Measurements from ENCODE around the gene GNA14.

GNA14 gene

GRCh38 chr9:77457916-77458592, 190.1 kb downstream of the GNA14 start:
- no peaks in the 10 kb centered on the region for H3K9me3 ChIP-seq (ENCODE audit: control insufficient read depth, insufficient read depth, low read length)
- H3K4me3 ChIP-seq (ENCODE audit: low read depth, low read length): no peak overlapping the region
- H3K9ac ChIP-seq (ENCODE audit: low read depth, low read length): no peak overlapping the region
- H3K36me3 ChIP-seq (ENCODE audit: control insufficient read depth, insufficient read depth, low read length): no peaks in the 10 kb centered on the region
- H3K27me3 ChIP-seq (ENCODE audit: control insufficient read depth, insufficient read depth, low read length): no peaks in the 10 kb centered on the region
- H3K4me1 ChIP-seq (ENCODE audit: control insufficient read depth, insufficient read depth, low read length): peaks cover 31% of the 10 kb centered on the region
- no peak overlapping the region for H3K27ac ChIP-seq (ENCODE audit: low read depth, low read length)

GRCh38 chr9:77456829-77457437, 191.2 kb downstream of the GNA14 start:
- H3K36me3 ChIP-seq (ENCODE audit: control insufficient read depth, insufficient read depth, low read length): no peaks in the 10 kb centered on the region
- H3K4me1 ChIP-seq (ENCODE audit: control insufficient read depth, insufficient read depth, low read length): peaks cover 29% of the 10 kb centered on the region
- no peak overlapping the region for H3K27ac ChIP-seq (ENCODE audit: low read depth, low read length)
- no peak overlapping the region for H3K4me3 ChIP-seq (ENCODE audit: low read depth, low read length)
- H3K9me3 ChIP-seq (ENCODE audit: control insufficient read depth, insufficient read depth, low read length): no peaks in the 10 kb centered on the region
- H3K9ac ChIP-seq (ENCODE audit: low read depth, low read length): no peak overlapping the region
- no peaks in the 10 kb centered on the region for H3K27me3 ChIP-seq (ENCODE audit: control insufficient read depth, insufficient read depth, low read length)

- Histone ChIP-seq H3K36me3 (ENCODE audit: control insufficient read depth, insufficient read depth, low read length) (no peaks in the 10 kb centered on the region), H3K9ac (ENCODE audit: low read depth, low read length) (no peak overlapping the region), H3K4me1 (ENCODE audit: control insufficient read depth, insufficient read depth, low read length) (peaks cover 14% of the 10 kb centered on the region), H3K27me3 (ENCODE audit: control insufficient read depth, insufficient read depth, low read length) (no peaks in the 10 kb centered on the region), H3K4me3 (ENCODE audit: low read depth, low read length) (no peak overlapping the region), H3K27ac (ENCODE audit: low read depth, low read length) (no peak overlapping the region), H3K9me3 (ENCODE audit: control insufficient read depth, insufficient read depth, low read length) (no peaks in the 10 kb centered on the region)
Measured at GRCh38 chr9:77455312-77455927, 192.7 kb downstream of the GNA14 start.

DNA sequence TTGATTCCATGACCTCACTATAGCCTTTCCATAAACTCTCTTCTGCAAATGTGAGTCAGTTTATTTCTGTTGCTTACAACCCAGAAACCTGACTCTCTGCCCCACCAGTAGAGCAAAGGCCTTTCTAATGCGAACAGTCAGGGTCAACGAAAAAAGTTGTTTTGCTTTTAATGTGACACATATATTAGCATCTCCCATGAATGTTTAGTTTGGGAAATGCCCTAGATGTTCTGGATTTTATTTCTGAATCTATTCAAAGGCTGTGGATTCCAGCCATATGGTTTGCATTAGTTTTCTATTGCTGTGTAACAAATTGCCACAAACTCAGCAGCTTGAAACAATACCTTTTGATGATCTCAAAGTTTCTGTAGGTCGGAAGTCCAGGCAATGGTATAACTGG, 193.5 kb downstream of the GNA14 start:
- Histone ChIP-seq H3K9ac (ENCODE audit: low read depth, low read length) (no peak overlapping the region), H3K9me3 (ENCODE audit: control insufficient read depth, insufficient read depth, low read length) (no peaks in the 10 kb centered on the region), H3K4me1 (ENCODE audit: control insufficient read depth, insufficient read depth, low read length) (peaks cover 10% of the 10 kb centered on the region), H3K36me3 (ENCODE audit: control insufficient read depth, insufficient read depth, low read length) (no peaks in the 10 kb centered on the region), H3K4me3 (ENCODE audit: low read depth, low read length) (no peak overlapping the region), H3K27me3 (ENCODE audit: control insufficient read depth, insufficient read depth, low read length) (no peaks in the 10 kb centered on the region), H3K27ac (ENCODE audit: low read depth, low read length) (no peak overlapping the region)

- Histone ChIP-seq H3K9me3 (ENCODE audit: control insufficient read depth, insufficient read depth, low read length) (no peaks in the 10 kb centered on the region), H3K36me3 (ENCODE audit: control insufficient read depth, insufficient read depth, low read length) (no peaks in the 10 kb centered on the region), H3K27ac (ENCODE audit: low read depth, low read length) (no peak overlapping the region), H3K4me3 (ENCODE audit: low read depth, low read length) (no peak overlapping the region), H3K27me3 (ENCODE audit: control insufficient read depth, insufficient read depth, low read length) (no peaks in the 10 kb centered on the region), H3K9ac (ENCODE audit: low read depth, low read length) (no peak overlapping the region), H3K4me1 (ENCODE audit: control insufficient read depth, insufficient read depth, low read length) (peaks cover 10% of the 10 kb centered on the region)
Measured at GRCh38 chr9:77453825-77454647, 194.1 kb downstream of the GNA14 start.

- Histone ChIP-seq H3K36me3 (ENCODE audit: control insufficient read depth, insufficient read depth, low read length) (no peaks in the 10 kb centered on the region), H3K4me1 (ENCODE audit: control insufficient read depth, insufficient read depth, low read length) (peaks cover 6% of the 10 kb centered on the region)
Measured at GRCh38 chr9:77451507-77451906, 196.6 kb downstream of the GNA14 start.

DNA sequence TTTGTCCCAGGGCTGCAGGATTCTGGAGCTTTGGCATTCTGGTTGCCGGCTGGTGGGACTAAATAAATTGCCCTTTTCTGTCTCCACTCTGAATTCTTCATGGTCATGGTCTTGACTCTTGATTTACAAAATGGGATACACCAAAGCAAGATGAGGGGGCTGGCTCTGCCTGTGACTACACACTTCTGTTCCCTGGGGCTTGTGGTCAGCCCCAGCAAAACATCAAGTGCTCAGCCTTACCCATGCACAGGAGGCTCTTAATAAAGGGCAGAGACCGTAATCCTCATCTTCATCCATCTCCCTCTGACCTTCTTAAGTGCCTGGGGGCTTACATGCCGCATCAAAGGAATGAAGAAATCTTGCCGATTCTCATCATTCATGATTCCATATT, 198.0 kb downstream of the GNA14 start:
- Histone ChIP-seq H3K9ac (ENCODE audit: low read depth, low read length) (no peak overlapping the region), H3K4me1 (ENCODE audit: control insufficient read depth, insufficient read depth, low read length) (no peaks in the 10 kb centered on the region), H3K36me3 (ENCODE audit: control insufficient read depth, insufficient read depth, low read length) (no peaks in the 10 kb centered on the region), H3K27me3 (ENCODE audit: control insufficient read depth, insufficient read depth, low read length) (no peaks in the 10 kb centered on the region), H3K4me3 (ENCODE audit: low read depth, low read length) (no peak overlapping the region), H3K27ac (ENCODE audit: low read depth, low read length) (no peak overlapping the region), H3K9me3 (ENCODE audit: control insufficient read depth, insufficient read depth, low read length) (no peaks in the 10 kb centered on the region)

More at GRCh38 chr9:77451507-77451906, 196.6 kb downstream of the GNA14 start:
- Histone ChIP-seq H3K27ac (ENCODE audit: low read depth, low read length) (no peak overlapping the region), H3K9ac (ENCODE audit: low read depth, low read length) (no peak overlapping the region), H3K4me3 (ENCODE audit: low read depth, low read length) (no peak overlapping the region), H3K27me3 (ENCODE audit: control insufficient read depth, insufficient read depth, low read length) (no peaks in the 10 kb centered on the region), H3K9me3 (ENCODE audit: control insufficient read depth, insufficient read depth, low read length) (no peaks in the 10 kb centered on the region)

DNA sequence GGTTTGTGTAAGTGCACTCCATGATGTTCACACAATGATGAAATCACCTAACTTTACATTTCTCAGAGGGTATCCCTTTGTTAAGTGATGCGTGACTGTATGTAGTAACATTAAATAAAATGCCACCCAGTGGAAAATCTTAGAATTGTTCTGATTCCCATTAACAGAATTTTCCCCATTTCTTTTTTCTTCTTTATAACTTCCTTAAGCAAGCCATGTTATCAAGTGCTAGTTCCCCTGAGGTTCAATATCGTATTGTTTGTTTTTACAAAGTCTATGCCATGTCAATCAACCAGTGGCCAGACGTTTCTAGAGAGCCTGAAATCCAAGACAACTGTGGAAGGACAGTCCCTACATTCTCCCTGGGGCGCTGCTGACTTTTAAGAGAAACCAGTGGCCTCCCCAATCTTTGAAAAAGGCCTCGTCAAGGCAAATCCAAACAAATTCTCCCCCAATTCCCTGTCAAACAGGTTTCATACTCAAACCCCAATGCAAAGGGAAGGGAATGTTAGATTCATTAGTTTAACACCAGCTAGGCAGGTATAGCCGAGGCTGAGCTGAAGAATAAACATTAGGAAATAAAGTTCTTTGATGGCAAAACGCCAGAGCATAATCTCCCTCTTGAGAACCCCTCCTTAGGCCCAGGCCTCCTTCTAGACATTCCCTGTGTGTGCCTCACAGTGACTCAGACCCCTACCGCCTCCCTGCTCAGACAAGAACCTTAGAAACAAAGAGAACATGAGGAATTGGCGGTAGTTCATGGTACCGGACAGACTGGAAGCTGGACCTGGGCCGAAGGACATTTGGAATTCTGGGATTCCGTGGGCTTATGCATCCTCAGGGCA, 198.7 kb downstream of the GNA14 start:
- Histone ChIP-seq H3K27me3 (ENCODE audit: control insufficient read depth, insufficient read depth, low read length) (no peaks in the 10 kb centered on the region), H3K4me1 (ENCODE audit: control insufficient read depth, insufficient read depth, low read length) (no peaks in the 10 kb centered on the region), H3K36me3 (ENCODE audit: control insufficient read depth, insufficient read depth, low read length) (no peaks in the 10 kb centered on the region), H3K9ac (ENCODE audit: low read depth, low read length) (no peak overlapping the region), H3K9me3 (ENCODE audit: control insufficient read depth, insufficient read depth, low read length) (no peaks in the 10 kb centered on the region), H3K27ac (ENCODE audit: low read depth, low read length) (no peak overlapping the region), H3K4me3 (ENCODE audit: low read depth, low read length) (no peak overlapping the region)

- H3K36me3 ChIP-seq (ENCODE audit: control insufficient read depth, insufficient read depth, low read length): no peaks in the 10 kb centered on the region
- H3K27me3 ChIP-seq (ENCODE audit: control insufficient read depth, insufficient read depth, low read length): no peaks in the 10 kb centered on the region
- H3K9me3 ChIP-seq (ENCODE audit: control insufficient read depth, insufficient read depth, low read length): no peaks in the 10 kb centered on the region
- H3K27ac ChIP-seq (ENCODE audit: low read depth, low read length): no peak overlapping the region
- H3K4me3 ChIP-seq (ENCODE audit: low read depth, low read length): no peak overlapping the region
- no peak overlapping the region for H3K9ac ChIP-seq (ENCODE audit: low read depth, low read length)
- H3K4me1 ChIP-seq (ENCODE audit: control insufficient read depth, insufficient read depth, low read length): no peaks in the 10 kb centered on the region
Measured at GRCh38 chr9:77447646-77448045, 200.5 kb downstream of the GNA14 start.

- H3K9me3 ChIP-seq (ENCODE audit: control insufficient read depth, insufficient read depth, low read length): no peaks in the 10 kb centered on the region
- H3K36me3 ChIP-seq (ENCODE audit: control insufficient read depth, insufficient read depth, low read length): no peaks in the 10 kb centered on the region
- no peak overlapping the region for H3K27ac ChIP-seq (ENCODE audit: low read depth, low read length)
- H3K9ac ChIP-seq (ENCODE audit: low read depth, low read length): no peak overlapping the region
- peaks cover 15% of the 10 kb centered on the region for H3K4me1 ChIP-seq (ENCODE audit: control insufficient read depth, insufficient read depth, low read length)
- no peaks in the 10 kb centered on the region for H3K27me3 ChIP-seq (ENCODE audit: control insufficient read depth, insufficient read depth, low read length)
- no peak overlapping the region for H3K4me3 ChIP-seq (ENCODE audit: low read depth, low read length)
Measured at GRCh38 chr9:77442436-77442835, 205.7 kb downstream of the GNA14 start.
